PC-9 (cell line): ENCODE results near the gene EMD.

Source experiments
- EZH2 ChIP-seq: fragments of 200-600 bp; sonication (generic); IDR thresholded peaks from 2 replicates; pipeline ENCODE4 v1.8.0; 2017; ENCODE audit warnings: antibody characterized with exemption, low read depth
- TF ChIP-seq, protein P1 (sequence below): fragments of 200-600 bp; sonication (generic); conservative IDR thresholded peaks from 2 replicates; pipeline ENCODE4 v1.6.1; 2017; ENCODE audit warnings: mixed run types, antibody characterized with exemption, mild to moderate bottlenecking, moderate library complexity

DNA sequence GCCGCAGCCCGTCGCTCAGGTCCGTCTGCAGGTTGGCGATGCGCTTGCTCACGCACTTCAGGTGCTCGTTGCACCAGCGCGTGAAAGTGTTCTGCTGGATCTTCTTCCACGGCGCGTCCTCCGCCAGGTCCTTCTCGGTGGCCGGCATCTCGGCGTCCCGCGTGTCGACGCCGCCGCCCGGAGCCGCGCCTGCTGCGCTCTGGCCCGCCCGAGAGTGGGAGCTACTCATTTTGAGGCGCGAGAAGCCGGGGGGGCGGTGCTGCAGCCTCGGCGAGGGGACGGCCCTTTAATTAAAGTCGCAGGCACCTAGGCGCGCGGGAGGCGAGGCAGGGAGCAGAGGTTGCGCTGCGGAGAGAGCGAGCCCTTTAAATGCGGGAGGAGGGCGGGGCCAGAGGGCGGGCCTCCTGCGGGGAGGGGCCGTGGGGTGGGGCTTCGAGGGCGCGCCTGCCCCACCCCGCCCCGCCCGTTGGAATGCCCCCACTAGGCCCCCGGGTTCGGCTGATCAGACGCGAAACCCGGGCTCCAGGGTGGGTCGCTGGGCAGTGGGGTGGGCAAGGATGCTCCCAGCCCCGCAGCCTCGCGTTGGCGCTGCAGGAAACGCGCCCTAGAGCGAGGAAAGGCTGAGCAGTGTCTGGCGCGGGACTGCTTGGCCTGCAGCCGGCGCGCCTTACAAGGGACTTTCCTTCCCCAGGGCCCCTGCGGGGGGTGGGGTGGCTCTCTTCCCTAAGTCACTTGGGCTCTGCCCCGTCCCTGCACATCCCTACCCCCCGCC is 7.9 kb upstream of the EMD start:
- TF ChIP-seq, protein P1, sequence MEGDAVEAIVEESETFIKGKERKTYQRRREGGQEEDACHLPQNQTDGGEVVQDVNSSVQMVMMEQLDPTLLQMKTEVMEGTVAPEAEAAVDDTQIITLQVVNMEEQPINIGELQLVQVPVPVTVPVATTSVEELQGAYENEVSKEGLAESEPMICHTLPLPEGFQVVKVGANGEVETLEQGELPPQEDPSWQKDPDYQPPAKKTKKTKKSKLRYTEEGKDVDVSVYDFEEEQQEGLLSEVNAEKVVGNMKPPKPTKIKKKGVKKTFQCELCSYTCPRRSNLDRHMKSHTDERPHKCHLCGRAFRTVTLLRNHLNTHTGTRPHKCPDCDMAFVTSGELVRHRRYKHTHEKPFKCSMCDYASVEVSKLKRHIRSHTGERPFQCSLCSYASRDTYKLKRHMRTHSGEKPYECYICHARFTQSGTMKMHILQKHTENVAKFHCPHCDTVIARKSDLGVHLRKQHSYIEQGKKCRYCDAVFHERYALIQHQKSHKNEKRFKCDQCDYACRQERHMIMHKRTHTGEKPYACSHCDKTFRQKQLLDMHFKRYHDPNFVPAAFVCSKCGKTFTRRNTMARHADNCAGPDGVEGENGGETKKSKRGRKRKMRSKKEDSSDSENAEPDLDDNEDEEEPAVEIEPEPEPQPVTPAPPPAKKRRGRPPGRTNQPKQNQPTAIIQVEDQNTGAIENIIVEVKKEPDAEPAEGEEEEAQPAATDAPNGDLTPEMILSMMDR: no peak
- TF ChIP-seq EZH2: no peak
